ENCODE measurements around the gene ARAP1.

DNA sequence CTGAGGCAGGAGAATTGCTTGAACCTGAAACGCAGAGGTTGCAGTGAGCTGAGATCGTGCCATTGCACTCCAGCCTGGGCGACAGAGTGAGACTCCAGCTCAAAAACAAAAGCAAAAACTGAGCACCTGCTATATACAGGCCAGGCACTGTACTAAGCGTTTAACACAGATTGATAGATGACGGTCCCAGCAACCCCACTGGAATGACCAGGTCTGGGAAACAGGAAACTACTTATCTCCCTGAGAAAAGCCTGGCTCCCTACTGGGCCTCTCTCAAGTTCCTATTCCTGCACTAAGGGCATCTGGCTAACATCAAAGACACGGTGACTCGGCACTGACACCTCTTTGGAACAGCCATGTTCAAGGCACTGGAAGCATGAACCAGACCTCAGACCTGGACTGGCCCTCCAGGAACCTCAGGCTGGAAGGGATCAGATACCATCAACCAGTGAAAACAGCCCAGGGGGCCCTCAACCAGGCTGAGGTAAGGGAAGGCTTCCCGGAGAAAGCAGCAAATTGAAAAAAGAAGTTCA is 16.6 kb downstream of the ARAP1 start:
- no peak for TF ChIP-seq POLR2A (IDR thresholded peaks at IDR 0.05)
- no peak for TF ChIP-seq EP300 (IDR thresholded peaks at IDR 0.05)
